AG09319 (cell line): ENCODE results near the gene CCDC91.
"Not testable (repeated sequence)": the region's sequence is repeated elsewhere in the genome, so short reads cannot be mapped to it uniquely, and the experiment has no call there.

Experiments
- DNase-seq: peaks from one replicate; pipeline ENCODE4 v3.0.0-alpha.2; 2010; ENCODE audit warnings: low read depth; ENCODE audit errors: extremely low read depth
- TF ChIP-seq, protein P1 (sequence below): IDR thresholded peaks from 2 replicates; pipeline ENCODE4 v1.5.1; 2011; ENCODE audit warnings: low read depth, mild to moderate bottlenecking, inconsistent platforms, low read length, moderate library complexity

The CCDC91 gene

DNA sequence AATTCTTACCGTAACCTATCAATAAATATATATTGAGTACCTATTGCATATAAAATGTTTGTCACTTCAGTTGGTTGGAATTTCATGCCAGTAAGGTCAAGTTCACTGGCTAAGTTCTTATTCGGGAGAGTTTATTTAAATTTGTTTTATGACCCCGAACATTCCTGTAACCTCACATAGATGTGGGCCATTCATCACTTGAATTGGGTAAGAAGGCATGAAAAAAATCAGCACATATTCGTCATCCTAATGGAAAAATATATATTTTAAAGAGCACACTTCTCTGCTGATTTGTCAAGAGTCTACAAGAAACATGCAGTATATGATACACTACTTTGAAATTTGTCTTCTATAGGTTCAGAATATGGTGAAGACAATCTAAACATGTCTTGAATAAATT is 263.4 kb downstream of the CCDC91 start:
- DNase-seq, result no peak
- TF ChIP-seq, protein P1, sequence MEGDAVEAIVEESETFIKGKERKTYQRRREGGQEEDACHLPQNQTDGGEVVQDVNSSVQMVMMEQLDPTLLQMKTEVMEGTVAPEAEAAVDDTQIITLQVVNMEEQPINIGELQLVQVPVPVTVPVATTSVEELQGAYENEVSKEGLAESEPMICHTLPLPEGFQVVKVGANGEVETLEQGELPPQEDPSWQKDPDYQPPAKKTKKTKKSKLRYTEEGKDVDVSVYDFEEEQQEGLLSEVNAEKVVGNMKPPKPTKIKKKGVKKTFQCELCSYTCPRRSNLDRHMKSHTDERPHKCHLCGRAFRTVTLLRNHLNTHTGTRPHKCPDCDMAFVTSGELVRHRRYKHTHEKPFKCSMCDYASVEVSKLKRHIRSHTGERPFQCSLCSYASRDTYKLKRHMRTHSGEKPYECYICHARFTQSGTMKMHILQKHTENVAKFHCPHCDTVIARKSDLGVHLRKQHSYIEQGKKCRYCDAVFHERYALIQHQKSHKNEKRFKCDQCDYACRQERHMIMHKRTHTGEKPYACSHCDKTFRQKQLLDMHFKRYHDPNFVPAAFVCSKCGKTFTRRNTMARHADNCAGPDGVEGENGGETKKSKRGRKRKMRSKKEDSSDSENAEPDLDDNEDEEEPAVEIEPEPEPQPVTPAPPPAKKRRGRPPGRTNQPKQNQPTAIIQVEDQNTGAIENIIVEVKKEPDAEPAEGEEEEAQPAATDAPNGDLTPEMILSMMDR, result no peak

GRCh38 chr12:28456934-28457710 is 266.9 kb downstream of the CCDC91 start:
- TF ChIP-seq, protein P1, result no peak
- no peak for DNase-seq

GRCh38 chr12:28457785-28458184 is 267.5 kb downstream of the CCDC91 start:
- TF ChIP-seq, protein P1, result no peak
- no peak for DNase-seq

DNA sequence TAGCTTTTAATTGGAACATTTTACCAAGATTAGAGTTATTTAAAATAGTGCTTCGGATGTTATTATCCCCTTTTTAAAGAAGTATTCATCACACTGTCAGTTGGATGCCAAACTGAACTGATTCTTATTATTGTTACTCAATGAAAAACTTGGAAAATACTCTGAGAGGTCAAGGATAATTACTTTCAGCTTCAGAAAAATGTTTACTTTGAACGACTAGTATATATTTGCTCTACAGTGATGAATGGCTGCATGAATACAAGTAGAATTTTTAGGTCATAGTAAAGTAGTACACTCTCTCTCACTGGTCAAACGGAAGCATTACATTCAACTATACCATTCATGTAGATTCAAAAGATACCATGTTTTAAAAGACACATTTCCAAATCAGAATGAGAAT is 269.2 kb downstream of the CCDC91 start:
- DNase-seq, result no peak
- TF ChIP-seq, protein P1, result no peak

DNA sequence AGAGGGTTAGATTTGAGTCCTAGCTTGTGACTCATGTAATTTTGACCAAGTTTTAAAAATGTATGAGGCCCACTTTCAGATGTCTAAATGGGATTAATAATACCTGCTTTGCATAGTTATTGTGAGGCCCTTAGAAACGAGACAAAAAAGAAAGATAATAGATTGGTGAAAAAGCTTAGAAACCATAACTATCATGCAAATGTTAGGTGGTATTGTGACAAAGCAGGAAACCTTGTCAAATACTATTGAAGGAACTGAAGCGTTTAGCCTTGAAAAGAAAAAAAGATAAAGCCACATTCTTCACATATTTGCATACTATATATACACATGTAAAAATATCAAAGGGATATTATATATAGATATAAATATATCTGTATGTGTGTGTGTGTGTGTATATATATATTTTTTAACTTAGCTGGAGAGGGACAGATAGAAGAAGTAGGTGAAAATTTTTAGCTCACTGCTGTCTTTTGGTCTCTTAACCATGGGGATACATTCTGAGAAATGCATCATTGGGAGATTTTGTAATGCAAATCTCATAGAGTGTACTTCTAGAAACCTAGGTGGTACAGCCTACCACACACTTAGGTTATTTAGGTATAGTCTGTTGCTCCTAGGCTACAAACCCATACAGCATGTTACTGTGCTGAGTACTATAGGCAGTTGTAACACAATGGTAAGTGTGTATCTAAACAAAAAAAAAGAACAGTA is 270.3 kb downstream of the CCDC91 start:
- TF ChIP-seq, protein P1, result no peak
- DNase-seq, result no peak

DNA sequence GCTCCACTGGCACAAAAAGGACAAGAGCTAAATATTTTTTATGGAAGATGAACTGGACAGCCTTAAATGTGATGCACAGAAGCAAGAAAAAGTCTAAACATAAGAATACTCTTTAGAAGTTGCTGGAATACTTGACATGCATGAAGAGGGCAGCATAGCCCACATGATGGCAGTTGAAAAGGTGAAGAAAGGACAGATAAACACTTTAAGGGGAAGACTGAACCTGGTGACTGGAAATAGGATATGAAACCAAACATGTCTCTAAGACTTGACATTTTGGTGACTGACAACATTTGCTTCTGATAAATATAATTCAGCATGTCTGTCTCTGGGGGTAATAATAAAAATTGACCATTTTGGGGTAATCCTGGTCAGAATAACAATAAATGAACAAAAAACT is 273.1 kb downstream of the CCDC91 start:
- DNase-seq, result no peak
- TF ChIP-seq, protein P1, result no peak

GRCh38 chr12:28471762-28472161 is 281.5 kb downstream of the CCDC91 start:
- DNase-seq, result not testable (repeated sequence)

DNA sequence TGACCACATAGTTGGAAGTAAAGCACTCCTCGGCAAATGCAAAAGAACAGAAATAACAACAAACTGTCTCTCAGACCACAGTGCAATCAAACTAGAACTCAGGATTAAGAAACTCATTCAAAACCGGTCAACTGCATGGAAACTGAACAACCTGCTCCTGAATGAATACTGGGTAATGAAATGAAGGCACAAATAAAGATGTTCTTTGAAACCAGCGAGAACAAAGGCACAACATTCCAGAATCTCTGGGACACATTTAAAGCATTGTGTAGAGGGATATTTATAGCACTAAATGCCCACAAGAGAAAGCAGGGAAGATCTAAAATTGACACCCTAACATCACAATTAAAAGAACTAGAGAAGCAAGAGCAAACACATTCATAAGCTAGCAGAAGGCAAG is 285.9 kb downstream of the CCDC91 start:
- not testable (repeated sequence) for DNase-seq

GRCh38 chr12:28479097-28479496 is 288.8 kb downstream of the CCDC91 start:
- not testable (repeated sequence) for DNase-seq
